ENCODE results near the gene OPALIN.

OPALIN gene

DNA sequence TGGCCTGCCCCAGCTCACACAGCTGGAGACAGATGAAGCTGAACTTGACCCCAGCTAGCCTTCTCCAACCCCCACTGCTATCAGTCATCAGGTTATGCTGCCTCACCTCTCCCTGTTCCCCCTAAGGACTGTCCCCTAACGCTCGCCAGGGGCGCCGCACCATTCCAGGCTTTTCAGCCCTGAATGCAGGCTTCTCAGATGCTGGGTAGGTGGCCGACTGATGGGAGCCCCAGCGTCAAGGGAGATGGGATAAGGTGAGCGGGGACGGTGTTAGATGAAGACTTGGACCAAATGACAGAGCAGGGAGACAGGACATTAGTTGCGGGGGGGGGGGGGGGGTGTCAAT, 15.8 kb upstream of the OPALIN start:
- no peak for DNase-seq (ENCODE audit: low read depth in 1 of 2, low spot score in 1 of 2)

DNA sequence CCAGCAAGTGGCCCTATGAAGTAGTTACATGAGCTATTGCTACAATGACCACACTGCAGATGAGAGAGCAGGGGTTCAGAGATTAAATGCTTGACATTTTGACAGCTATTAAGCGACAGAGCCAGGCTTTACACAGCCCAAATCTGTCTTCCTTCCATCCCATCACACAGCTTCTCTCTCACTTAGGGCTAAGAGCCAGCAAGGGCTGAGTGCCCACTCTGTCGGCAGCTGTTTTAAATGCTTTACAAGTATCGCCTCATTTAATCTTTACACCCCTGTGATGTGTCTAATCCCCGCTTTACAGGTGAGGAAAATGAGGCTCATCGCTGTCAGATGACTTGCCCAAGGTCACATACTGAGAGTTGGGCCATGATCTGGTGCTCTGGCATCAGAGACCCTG, 15.2 kb upstream of the OPALIN start:
- DNase-seq (ENCODE audit: low read depth in 1 of 2, low spot score in 1 of 2): no peak

DNA sequence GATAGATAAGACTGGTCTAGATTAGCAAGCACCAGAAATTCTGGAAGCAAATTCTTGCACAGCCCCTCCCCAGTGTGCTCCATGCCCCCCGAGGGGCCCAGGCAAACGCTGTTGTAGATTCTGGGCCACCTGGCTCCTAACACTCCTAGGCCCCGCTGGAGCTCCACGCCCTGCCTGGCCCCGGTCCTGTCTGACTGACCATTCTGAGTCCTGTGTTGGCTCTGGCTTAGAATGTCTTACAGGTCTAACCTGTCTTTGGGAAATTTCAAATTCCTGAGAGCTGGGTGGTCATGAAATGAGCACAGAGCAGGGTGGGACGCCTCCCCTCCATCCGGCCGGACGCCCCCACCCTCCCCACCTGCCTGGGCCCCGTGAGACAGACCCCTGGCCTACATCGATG, 12.6 kb upstream of the OPALIN start:
- DNase-seq (ENCODE audit: low read depth in 1 of 2, low spot score in 1 of 2): no peak

DNA sequence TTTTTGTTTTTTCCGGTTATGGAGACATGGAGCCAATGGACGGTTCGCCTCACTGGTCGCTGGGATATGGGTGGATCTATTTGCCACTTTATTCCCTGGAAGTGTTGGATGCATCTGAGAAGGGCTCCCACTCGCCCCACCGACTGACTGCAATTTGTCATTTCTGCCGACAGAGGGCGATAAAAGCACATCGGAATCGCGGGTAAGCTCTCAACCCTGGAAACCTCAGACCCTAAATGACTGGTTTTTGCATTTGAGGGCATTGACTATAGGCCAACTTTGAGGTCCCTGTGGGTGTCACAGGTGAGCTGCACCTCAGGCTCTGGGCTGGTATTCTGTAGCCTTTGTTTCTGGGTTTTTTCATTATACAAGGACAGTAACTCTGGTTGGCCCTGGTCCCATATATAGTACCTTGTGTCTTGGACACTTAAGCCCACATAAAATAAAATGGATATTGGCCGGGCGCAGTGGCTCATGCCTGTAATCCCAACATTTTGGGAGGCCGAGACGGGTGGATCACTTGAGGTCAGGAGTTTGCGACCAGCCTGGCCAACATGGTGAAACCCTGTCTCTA, 11.9 kb upstream of the OPALIN start:
- DNase-seq (ENCODE audit: low read depth in 1 of 2, low spot score in 1 of 2): peak; percentile 28 to 42

DNA sequence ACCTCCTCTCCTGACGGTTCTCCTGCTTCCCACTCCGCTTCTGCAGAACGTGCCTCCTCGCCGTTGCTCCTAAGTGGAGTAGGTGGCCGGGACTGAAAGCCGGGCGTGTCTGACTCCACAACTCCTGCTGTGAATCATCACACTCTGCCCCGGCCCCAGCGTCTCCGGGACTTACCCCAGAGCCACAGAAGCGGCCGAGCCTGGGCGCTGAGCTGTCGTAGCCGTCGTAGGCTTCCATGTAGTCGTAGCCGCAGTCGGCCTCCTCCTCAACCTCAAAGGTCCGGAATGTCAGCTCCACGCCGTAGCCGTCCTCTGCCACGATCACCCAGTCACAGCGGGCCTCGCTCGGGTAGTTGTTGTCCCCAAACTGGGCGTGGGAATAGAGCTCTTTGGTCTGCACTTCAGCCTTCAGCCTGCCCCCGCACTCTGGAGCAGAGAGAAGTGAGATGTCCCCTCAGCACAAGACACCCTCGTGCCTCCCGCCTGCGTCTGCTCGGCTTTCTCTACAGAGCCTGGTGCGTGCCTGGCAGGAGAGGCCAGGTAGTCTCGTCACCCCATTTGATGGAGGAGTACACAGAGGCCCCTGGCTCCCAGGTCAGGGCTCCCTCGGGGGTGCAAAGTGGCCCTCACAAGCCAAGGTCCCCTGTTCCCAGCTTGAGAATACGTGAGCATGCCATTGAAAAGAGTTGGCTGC, 11.2 kb upstream of the OPALIN start:
- DNase-seq (ENCODE audit: low read depth in 1 of 2, low spot score in 1 of 2): no peak

DNA sequence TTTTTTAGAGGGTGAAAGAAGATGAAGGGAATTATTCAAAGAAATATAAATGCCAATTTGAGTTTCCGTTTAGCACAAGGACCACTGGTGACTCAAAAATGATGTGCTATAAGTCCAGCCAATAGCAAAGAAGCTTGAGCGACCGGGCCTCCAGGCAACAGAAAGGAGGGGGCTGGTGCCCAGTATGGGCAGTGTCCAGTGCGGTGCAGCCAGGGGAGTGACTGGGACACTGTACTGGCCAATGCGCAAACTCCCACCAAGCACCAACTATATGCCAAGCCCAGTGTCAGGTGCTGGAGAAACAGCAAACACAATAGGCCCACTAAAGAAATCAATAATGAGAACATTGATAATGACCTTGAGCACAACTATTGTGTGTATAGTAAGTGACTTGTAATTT, 10.2 kb upstream of the OPALIN start:
- no peak for DNase-seq (ENCODE audit: low read depth in 1 of 2, low spot score in 1 of 2)

DNA sequence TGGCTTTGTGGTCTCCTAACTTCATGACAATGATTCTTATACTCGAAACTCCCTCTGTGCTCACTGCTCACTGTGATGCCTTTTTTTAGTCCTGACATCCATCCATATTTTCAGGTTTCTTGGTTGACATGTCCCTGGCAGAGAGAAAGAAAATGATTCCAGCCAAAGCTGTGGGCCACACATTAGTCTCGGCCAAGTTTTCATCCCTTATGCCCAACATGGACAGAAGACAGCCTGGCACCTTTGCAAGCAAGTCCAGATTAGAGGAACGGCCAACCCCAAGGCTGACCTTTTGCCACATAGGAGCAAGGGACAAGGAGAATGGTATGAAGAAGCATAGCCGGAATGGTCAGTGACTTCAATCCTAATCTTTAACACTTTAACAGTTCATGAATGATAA, 8.7 kb upstream of the OPALIN start:
- no peak for DNase-seq (ENCODE audit: low read depth in 1 of 2, low spot score in 1 of 2)

DNA sequence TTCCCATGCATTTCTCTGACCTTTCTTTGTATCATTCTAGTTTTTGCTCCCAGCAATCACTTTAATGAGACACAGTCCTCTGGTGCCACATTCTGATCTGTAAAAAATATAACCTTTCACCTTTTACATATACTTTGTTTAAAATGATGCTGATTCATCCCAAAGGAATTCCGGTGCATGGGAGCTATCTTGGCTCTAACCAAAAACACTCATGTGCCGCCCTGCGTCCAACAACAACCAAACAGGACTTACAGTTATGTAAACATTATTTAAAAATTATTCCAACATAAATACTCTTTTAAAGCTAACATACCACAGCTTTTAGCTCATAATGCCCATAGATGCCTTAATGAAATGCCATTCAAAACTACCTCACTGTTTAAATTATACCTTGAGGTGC, 7.7 kb upstream of the OPALIN start:
- DNase-seq (ENCODE audit: low read depth in 1 of 2, low spot score in 1 of 2): no peak

DNA sequence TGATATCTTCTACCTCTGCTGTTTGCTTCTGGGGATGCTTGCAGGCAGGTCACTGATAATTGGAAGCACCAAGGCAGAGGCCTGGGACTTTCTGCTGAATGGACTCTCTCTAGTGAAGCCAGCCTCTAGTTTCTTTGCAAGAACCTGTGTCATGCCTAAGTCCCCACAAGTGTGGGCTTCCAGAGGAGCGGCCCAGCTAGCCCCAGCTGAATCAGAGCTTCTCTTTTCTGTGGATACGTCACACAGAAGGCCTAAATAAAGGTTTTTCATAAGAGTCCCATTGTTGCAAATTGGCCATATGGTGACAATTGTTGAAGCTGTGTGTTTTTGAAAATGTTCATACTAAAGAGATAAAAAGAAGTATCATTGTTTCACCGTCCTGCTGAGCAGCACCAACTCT, 6.8 kb upstream of the OPALIN start:
- no peak for DNase-seq (ENCODE audit: low read depth in 1 of 2, low spot score in 1 of 2)

DNA sequence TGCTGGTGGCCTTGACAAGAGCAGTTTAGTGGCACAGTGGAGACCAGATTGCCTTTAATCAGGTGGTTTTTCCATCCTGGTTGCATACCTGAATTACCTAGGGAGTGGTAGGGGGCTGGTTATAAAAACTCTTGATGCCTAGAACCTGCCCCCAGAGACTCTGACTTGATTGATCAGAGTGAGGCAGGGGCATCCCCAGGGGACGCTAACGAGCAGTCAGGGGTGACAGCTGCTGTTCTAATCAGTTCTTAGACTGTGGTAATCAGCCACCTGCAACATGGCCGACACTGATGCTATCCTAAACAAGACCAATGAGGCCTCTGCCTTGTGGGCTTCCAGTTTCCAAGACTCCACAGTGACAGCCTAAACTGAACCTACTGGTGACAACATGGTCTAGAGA, 2.0 kb upstream of the OPALIN start:
- DNase-seq (ENCODE audit: low read depth in 1 of 2, low spot score in 1 of 2): no peak

DNA sequence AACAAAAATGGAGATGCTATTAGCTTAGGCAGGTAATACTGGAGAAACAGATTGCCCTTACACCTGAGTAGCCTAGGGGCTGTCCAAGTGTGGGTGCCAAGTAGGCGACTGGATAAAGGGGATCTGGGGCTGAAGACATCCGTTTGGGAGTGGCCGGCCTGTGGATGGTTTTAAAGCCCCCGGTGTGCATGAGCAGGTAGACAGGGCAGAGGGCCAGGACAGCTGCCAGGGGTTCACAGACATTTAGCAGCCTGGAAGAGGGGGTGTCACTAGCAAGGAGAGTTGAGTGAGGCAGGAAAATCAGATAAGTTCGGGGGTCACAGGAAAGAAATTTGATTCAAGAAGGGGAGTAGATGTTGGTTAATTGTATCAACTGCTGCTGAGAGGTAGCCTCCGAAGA, 1.5 kb upstream of the OPALIN start:
- DNase-seq (ENCODE audit: low read depth in 1 of 2, low spot score in 1 of 2): no peak

DNA sequence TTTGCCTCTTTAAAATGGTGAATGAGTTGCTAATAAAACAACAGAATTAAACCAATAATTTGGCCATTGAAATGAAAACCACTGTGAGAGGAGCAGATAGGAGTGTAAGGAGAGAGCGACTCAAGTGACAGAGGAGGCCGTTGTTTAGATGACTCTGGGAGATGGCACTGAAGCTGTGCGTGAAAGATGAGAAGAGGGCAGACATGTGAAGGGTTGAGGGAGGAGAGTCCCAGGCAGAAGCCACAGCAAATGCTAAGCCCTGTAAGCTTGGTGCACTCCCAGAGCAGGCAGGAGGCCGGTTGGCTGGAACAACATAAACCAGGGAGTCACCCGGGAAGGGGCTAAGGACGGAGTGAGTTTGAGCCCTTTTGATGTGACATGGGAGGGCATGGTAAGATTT, 814 bp upstream of the OPALIN start:
- no peak for DNase-seq (ENCODE audit: low read depth in 1 of 2, low spot score in 1 of 2)

DNA sequence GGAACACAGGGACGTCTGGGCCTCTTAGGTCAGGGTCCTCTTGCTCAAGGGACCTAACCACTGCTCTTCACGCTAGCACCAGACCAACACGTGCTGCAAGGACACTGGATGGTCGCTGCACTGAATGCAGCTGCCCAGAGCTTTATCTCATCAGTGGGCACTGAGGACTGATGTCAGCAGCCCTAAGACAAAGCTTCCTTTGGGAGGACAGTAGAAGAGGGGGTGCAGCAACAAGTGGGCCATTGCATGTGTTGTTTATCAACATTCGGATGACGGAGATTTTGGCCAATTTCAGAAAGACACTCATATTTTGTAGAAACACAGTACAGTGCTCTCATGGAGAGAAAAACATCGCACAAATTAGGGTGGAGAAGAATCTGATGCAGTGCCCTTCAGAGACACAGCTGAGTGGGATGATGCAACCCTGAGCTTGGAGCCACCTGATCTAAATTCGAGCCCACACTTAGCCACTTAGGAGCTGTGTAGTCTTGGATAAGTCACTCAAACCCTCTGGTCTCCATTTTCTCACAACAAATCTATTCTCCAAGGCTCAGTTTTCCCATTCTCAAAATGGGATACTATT, 1.7 kb downstream of the OPALIN start:
- no peak for DNase-seq (ENCODE audit: low read depth in 1 of 2, low spot score in 1 of 2)

DNA sequence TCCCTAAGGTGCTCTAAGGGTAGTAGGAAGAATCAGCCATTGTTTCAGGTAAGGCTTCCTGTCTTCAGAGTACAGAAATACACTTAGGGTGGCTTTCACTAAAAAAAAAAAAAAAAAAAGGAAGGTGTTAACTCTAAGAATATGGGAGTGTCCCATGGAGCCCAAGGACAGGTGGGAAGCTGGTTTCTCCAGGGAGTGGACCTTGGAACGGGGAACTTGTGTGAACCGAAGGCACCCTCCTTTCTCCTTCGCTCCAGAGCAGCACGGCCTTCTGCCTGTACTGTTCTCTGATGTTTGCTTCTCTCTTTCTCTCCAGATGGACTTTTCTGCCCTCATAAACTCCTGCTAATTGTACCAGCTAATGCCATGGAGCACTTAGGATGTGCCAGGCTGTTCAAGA, 6.2 kb downstream of the OPALIN start:
- DNase-seq (ENCODE audit: low read depth in 1 of 2, low spot score in 1 of 2): no peak

DNA sequence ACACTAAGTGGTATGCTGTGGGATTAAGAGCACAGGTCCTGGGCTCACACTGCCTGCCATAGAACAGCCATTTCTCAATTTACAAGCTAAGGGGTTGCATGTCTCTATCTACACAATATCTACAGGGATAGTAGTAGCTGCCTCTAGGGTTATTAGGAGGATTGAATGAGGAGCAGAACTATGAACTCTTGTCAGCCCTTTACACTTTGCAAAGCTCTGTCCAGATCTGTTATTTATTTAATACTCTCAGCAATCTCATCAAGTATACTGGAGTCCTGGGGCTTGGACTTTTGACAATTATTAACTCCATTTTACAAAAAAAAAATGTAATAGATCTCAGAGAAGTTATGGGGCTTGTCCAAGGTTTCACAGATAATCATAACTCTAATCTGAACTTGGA, 6.8 kb downstream of the OPALIN start:
- no peak for DNase-seq (ENCODE audit: low read depth in 1 of 2, low spot score in 1 of 2)

DNA sequence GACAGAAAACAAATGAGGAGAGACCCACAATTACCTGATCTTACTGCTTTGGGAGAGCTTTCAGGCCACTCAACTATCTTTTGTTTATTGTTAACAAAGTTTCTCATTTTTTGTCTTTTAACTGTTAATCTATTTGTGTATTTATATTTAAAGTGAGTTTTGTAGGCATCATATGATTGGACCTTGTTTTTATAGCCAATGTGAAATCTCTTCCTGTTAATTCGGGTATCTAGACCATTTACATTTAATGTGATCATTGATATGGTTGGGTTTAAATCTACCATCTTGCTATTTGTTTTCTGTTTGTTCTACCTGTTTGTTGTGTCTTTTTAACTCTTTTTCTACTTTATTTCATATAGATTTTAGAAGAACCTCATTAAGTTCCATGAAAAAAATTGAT, 12.5 kb downstream of the OPALIN start:
- no peak for DNase-seq (ENCODE audit: low read depth in 1 of 2, low spot score in 1 of 2)

DNA sequence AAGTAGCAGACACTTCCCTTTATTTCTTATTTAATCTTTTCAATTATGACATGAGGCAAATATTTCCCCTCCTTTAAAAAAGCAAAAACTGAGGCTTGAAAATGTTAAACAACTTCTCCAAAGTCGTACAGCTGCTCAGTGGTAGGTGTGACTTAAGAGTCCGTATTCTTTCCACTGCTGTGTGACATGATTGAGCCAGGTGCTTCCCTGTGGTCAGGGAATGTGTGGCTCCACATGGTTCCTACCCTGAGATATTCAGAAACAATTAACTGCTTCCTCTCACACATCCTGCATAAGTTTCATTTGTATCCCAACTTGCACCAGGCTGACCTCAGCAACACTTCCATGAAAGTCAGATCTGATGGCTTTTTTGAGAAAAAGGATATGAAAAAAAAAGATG, 13.6 kb downstream of the OPALIN start:
- DNase-seq (ENCODE audit: low read depth in 1 of 2, low spot score in 1 of 2): no peak

DNA sequence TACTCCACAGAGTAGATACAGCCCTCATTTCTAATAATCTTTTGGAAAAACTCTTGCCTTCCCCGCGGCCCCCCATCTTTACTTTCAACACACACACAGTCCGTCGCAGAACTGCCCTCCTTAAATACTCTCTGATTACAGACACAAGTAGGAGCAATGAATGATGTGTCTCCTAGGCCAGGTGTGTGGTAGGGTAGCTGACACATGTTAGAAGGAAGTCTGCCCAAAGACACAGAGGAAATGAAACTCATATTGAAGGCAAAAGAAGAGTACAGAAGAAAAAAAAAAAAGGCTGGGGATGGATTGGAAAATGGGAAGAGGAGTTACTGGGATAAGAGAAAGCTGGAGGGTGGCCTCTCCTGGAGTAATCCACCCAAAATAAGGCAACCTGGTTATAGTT, 14.6 kb downstream of the OPALIN start:
- no peak for DNase-seq (ENCODE audit: low read depth in 1 of 2, low spot score in 1 of 2)

DNA sequence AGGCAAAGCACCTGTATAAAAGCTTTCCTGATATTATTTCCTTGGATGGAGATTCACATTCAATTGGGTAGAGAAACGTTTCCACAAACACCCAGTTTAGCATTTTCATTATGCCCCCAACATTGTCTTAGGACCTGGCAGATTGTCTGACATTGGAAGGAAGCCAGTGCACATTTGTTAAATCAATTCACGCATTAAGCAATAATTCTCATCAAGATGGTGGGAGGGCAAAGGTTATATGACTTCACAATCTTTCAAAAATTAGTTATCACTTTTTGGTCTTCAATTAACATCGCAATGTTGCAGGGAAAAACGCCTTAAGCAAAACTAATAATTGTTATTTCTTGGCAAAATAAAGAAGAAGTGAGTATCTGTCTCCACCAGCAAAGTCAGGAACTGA, 16.4 kb downstream of the OPALIN start:
- DNase-seq (ENCODE audit: low read depth in 1 of 2, low spot score in 1 of 2): no peak

DNA sequence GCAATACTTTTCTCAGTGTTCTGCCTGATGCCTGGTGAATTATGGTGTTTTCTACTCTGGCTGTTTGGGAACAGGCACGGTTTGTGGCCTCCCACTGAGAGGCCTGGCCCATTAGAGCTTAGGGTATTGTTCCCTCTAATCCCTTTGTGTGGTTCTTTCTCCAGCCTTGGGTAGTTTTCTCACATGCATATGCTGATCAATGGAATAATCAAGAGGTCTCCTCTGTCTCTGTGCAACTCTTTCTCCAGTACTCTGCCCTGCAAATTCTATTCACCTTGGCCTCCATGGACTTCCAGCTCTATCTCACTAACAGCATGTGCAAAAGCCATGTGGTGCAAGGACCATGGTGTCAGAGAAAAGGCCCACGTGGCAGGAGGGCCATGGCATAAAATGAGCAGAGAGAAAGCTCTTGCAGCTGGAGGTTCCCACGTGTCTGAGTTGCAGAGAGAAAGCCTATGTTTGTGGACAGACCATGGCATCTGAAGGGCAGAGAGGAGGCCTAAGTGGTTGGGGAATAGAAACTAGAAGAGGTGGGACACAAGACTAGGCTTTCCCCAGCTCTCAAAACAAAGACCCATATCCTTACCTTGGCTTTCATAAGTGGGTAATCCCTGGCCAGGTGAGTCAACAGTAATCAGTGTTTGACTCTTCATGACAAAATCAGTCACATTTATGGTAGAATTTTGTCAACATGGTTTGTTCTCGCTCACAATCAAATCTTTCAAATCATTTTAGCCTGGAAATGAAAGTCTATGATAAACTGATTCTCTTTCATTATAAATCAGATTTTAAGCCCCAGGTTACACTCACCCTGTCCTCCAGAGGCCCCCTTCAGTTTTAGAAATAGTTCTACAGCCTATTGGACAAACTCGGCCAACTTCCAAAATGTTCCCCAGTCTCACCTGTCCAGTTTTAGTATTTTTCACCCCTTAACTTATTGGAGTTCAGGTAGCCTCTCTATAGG, 17.3 kb downstream of the OPALIN start:
- DNase-seq (ENCODE audit: low read depth in 1 of 2, low spot score in 1 of 2): no peak

DNA sequence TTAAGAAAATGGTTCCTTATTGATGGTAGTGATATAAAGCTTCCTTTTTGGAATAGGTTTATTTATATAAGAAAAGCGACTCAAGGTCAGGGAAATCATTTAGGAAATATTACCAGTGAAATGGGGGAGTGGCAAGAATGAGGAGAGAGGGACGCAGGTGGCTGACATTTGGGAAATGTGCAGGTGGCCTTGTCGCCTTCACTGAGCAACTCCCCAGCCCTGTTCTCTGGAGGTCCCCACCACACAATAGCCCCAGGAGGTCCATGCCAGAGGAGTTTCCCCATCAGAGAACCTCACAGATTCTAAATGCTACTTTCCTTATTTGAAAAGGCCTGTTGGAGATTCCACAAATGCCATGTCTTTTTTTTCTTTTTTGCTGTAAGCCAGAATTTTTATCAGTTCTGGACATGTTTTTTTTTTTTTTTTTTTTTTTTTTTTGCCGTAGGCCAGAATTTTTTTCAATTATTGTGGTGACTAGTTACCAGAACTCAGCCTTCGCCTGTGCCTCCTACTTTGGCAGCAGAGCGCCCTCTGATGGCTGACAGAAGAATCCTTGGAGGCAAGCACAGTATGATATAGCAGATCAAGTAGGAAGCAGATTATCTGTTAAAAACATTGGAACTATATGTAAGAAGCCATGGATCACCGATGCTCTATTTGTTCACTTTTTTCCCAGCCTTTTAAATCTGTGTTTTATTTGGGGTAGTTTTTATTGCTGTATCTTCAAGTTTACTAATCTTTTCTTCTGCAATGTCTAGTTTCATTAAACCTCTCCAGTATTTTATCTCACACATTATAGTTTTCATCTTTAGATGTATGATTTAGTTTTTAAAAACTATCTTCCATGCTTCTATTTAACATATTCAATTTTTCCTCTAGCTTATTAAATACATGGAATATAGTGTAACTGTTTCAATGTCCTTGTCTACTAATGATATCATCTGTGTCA, 18.6 kb downstream of the OPALIN start:
- peak; percentile 5 to 60 for DNase-seq (ENCODE audit: low read depth in 1 of 2, low spot score in 1 of 2)

All from activated CD4-positive, alpha-beta T cell treated with anti-CD3 and anti-CD28 coated beads, Interleukin-2, amount 50 U/mL, for 24 hours (primary cell).